Trophoblast cell (in vitro differentiated cells and primary cell): ENCODE measurements around the gene B9D2.

ENCODE experiments used
- DNase-seq, 2 donors: peaks; one replicate each; pipeline ENCODE4 v3.0.0-alpha.2; 2016
- H2AFZ ChIP-seq: 2 replicates; pipeline ENCODE4 v1.6.1; 2013; ENCODE audit warnings: low read length, moderate library complexity, mild to moderate bottlenecking; ENCODE audit not compliant: insufficient read depth, poor library complexity
- H2AK5ac ChIP-seq: 2 replicates; pipeline ENCODE4 v1.6.1; 2013; ENCODE audit warnings: mild to moderate bottlenecking, low read length
- H2BK120ac ChIP-seq: 2 replicates; pipeline ENCODE4 v1.6.1; 2013; ENCODE audit warnings: low read length, mild to moderate bottlenecking, moderate library complexity; ENCODE audit not compliant: insufficient read depth, poor library complexity
- H2BK12ac ChIP-seq: 2 replicates; pipeline ENCODE4 v1.6.1; 2013; ENCODE audit warnings: mild to moderate bottlenecking, low read length, moderate library complexity
- H2BK5ac ChIP-seq: 2 replicates; pipeline ENCODE4 v1.6.1; 2013; ENCODE audit warnings: low read length, low read depth, moderate library complexity, mild to moderate bottlenecking; ENCODE audit not compliant: poor library complexity
- H3K14ac ChIP-seq: 2 replicates; pipeline ENCODE4 v1.6.1; 2013; ENCODE audit warnings: mild to moderate bottlenecking, low read length
- H3K18ac ChIP-seq: 2 replicates; pipeline ENCODE4 v1.6.1; 2013; ENCODE audit warnings: mild to moderate bottlenecking, low read length
- H3K23ac ChIP-seq: 2 replicates; pipeline ENCODE4 v1.6.1; 2013; ENCODE audit warnings: low read length
- H3K27ac ChIP-seq: 2 replicates; pipeline ENCODE4 v1.5.1; 2013; ENCODE audit warnings: low read depth, mild to moderate bottlenecking, inconsistent platforms, low read length, moderate library complexity
- H3K27me3 ChIP-seq: 2 replicates; pipeline ENCODE4 v1.6.1; 2013; ENCODE audit warnings: inconsistent platforms, mild to moderate bottlenecking, low read length, moderate library complexity; ENCODE audit not compliant: insufficient read depth
- H3K36me3 ChIP-seq, 2 experiments: 1 replicate in 1 of 2; 2 replicates in 1 of 2; pipeline ENCODE4 v1.6.1; 2013; ENCODE audit warnings: low read length in 2 of 2, mild to moderate bottlenecking in 2 of 2, moderate library complexity in 1 of 2; ENCODE audit not compliant: insufficient read depth in 2 of 2, control insufficient read depth in 1 of 2
- H3K4ac ChIP-seq: 2 replicates; pipeline ENCODE4 v1.6.1; 2013; ENCODE audit warnings: low read depth, mild to moderate bottlenecking, low read length, moderate library complexity
- H3K4me1 ChIP-seq, 2 experiments: 1 replicate in 1 of 2; 2 replicates in 1 of 2; pipeline ENCODE4 v1.6.1; 2013; ENCODE audit warnings: low read length in 2 of 2, mild to moderate bottlenecking in 2 of 2, moderate library complexity in 1 of 2; ENCODE audit not compliant: insufficient read depth in 2 of 2, control insufficient read depth in 1 of 2
- H3K4me2 ChIP-seq: 2 replicates; pipeline ENCODE4 v1.6.1; 2013; ENCODE audit warnings: inconsistent platforms, mild to moderate bottlenecking, low read length, moderate library complexity
- H3K4me3 ChIP-seq: 2 replicates; pipeline ENCODE4 v1.5.1; 2013; ENCODE audit warnings: mild to moderate bottlenecking, low read depth, low read length, inconsistent platforms
- H3K79me1 ChIP-seq: one replicate; pipeline ENCODE4 v1.6.1; 2013; ENCODE audit warnings: low read length
- H3K79me2 ChIP-seq: 2 replicates; pipeline ENCODE4 v1.6.1; 2013; ENCODE audit warnings: low read length, mild to moderate bottlenecking; ENCODE audit not compliant: control insufficient read depth, insufficient read depth, poor library complexity
- H3K9ac ChIP-seq: 2 replicates; pipeline ENCODE4 v1.6.1; 2013; ENCODE audit warnings: mild to moderate bottlenecking, low read length
- H3K9me3 ChIP-seq: 2 replicates; pipeline ENCODE4 v1.6.1; 2013; ENCODE audit warnings: low read depth, mild to moderate bottlenecking, control low read depth, inconsistent platforms, low read length; ENCODE audit not compliant: insufficient read depth
- H4K12ac ChIP-seq: 2 replicates; pipeline ENCODE4 v1.6.1; 2013; ENCODE audit warnings: low read depth, mild to moderate bottlenecking, low read length, moderate library complexity
- H4K8ac ChIP-seq: 2 replicates; pipeline ENCODE4 v1.6.1; 2013; ENCODE audit warnings: low read depth, mild to moderate bottlenecking, low read length, moderate library complexity
- H4K91ac ChIP-seq: one replicate; pipeline ENCODE4 v1.6.1; 2013; ENCODE audit warnings: low read depth, mild to moderate bottlenecking, low read length, moderate library complexity
- WGBS: extraction: QIAGEN DNeasy Blood & Tissue Kit; methylation state at CpG from one replicate; pipeline ENCODE4 v1.1.7; 2013; ENCODE audit warnings: missing lambda C conversion rate; ENCODE audit not compliant: insufficient read length, insufficient coverage; ENCODE audit errors: extremely low coverage; 5-methylcytosine and 5-hydroxymethylcytosine counted together

Gene B9D2

DNA sequence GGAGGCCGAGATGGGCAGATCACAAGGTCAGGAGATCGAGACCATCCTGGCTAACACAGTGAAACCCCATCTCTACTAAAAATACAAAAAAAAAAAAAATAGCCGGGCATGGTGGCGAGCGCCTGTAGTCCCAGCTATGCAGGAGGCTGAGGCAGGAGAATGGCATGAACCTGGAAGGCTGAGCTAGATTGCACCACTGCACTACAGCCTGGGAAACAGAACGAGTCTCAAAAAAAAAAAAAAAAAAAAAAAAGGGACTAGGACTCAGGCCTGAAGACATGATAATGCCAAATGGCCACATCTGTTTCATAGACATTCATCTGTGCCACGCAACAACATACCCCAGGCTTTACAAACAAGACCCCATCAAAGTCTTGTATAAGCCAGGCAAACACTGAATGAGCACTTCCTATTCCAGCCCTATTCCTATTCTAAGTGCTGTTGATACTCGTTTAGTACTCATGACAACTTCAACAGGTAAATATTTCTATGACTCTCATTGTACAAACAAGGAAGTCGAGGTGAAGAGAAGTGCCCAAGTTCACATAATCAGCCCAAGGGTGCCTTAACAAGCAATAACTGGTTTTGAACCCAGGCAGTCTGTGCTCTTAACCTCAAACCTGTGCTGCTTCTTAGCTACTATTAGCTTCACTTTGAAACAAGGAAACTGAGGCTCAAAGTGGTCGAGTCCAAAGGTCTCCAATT, 1.7 kb downstream of the B9D2 start:
- DNase-seq = peak; percentile 61 to 78
- Histone ChIP-seq H3K9me3 (peaks cover 1% of the 10 kb centered on the region), H3K27me3 (no peaks in the 10 kb centered on the region), H2AK5ac (no peak overlapping the region), H3K36me3 (no peaks in the 10 kb centered on the region), H4K8ac (no peak overlapping the region), H4K91ac (no peak overlapping the region), H2BK120ac (no peak overlapping the region), H3K4me3 (no peak overlapping the region), H3K23ac (no peak overlapping the region), H3K14ac (no peak overlapping the region), H3K9ac (no peak overlapping the region), H2BK5ac (no peak overlapping the region), H2BK12ac (no peak overlapping the region), H3K18ac (no peak overlapping the region), H3K79me1 (peaks cover 8% of the 10 kb centered on the region), H2AFZ (no peak overlapping the region), H3K4me2 (no peak overlapping the region), H4K12ac (no peak overlapping the region), H3K4me1 (peaks cover 4 to 6% of the 10 kb centered on the region in 2 experiments), H3K79me2 (peaks cover 2% of the 10 kb centered on the region), H3K27ac (no peak overlapping the region), H3K4ac (no peak overlapping the region)
- no CpG with 5 or more reads among the region's 10 CpGs for WGBS

DNA sequence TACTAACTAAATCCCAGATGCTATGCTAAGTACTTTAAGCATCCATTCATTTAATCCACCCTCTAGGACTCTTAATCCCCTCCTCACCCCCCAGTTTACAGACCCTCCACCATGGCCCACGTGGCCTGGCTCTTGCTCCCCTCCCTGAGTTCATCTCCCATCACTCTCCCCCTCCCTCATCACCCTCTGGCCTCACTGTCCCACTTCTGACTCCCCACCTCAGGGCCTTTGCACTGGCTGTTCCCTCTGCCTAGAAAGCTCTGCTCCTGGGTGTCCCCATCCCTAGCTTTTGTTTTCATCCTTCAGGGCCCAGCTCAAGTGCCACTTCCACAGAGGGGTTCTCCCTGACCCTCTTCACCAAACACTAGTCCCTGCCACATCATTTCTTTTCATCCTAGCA, 4.2 kb downstream of the B9D2 start:
- no peak for DNase-seq
- no peak overlapping the region for H4K12ac ChIP-seq

DNA sequence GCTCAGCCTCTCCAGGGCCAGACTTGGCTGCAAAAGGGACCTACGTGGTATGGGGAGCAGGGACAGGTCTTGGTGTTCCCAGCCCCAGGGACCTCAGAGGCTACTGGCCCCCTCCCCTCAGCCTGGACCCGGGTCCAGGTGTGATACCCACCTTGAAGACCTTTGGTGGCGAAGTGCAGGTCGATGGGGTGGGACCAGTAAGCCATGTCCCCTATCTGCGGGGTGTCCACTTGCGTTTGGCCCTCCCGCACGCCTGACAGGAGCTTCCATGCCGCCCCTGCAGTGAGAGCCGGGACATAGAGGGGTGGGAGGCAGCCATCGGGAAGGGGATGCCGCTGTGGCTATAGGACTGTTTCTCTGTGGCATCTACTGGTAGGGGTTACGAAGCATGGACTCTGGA, 6.2 kb downstream of the B9D2 start:
- Histone ChIP-seq H3K23ac (no peak overlapping the region), H3K27me3 (peaks cover 1% of the 10 kb centered on the region), H3K18ac (no peak overlapping the region), H2BK12ac (no peak overlapping the region), H2BK5ac (no peak overlapping the region), H3K4ac (no peak overlapping the region), H2AFZ (no peak overlapping the region), H3K36me3 (no peaks in the 10 kb centered on the region), H4K8ac (no peak overlapping the region), H3K4me3 (no peak overlapping the region), H4K91ac (no peak overlapping the region), H2AK5ac (no peak overlapping the region), H3K9ac (peak overlapping the region; percentile 60), H3K27ac (no peak overlapping the region), H3K79me2 (peaks cover 7% of the 10 kb centered on the region), H3K79me1 (peaks cover 12% of the 10 kb centered on the region), H3K14ac (no peak overlapping the region), H4K12ac (no peak overlapping the region), H3K9me3 (peaks cover 2% of the 10 kb centered on the region), H3K4me1 (peaks cover 0 to 2% of the 10 kb centered on the region in 2 experiments), H2BK120ac (no peak overlapping the region), H3K4me2 (no peak overlapping the region)
- no peak for DNase-seq
- WGBS = no CpG with 5 or more reads among the region's 13 CpGs

More for the DNA sequence above, 4.2 kb downstream of the B9D2 start:
- Histone ChIP-seq H2BK12ac (no peak overlapping the region), H3K79me1 (peaks cover 8% of the 10 kb centered on the region), H2BK120ac (no peak overlapping the region), H2BK5ac (no peak overlapping the region), H3K14ac (no peak overlapping the region), H3K27ac (no peak overlapping the region), H3K9ac (no peak overlapping the region), H4K8ac (no peak overlapping the region), H3K18ac (no peak overlapping the region), H3K4me2 (no peak overlapping the region), H3K79me2 (peaks cover 2% of the 10 kb centered on the region), H3K36me3 (no peaks in the 10 kb centered on the region), H2AK5ac (no peak overlapping the region), H2AFZ (no peak overlapping the region), H3K27me3 (no peaks in the 10 kb centered on the region), H3K23ac (no peak overlapping the region), H3K4me3 (no peak overlapping the region), H3K4ac (no peak overlapping the region), H4K91ac (no peak overlapping the region), H3K4me1 (peaks cover 4% of the 10 kb centered on the region in 2 experiments), H3K9me3 (peaks cover 1% of the 10 kb centered on the region)
- no CpG with 5 or more reads among the region's 1 CpG for WGBS

DNA sequence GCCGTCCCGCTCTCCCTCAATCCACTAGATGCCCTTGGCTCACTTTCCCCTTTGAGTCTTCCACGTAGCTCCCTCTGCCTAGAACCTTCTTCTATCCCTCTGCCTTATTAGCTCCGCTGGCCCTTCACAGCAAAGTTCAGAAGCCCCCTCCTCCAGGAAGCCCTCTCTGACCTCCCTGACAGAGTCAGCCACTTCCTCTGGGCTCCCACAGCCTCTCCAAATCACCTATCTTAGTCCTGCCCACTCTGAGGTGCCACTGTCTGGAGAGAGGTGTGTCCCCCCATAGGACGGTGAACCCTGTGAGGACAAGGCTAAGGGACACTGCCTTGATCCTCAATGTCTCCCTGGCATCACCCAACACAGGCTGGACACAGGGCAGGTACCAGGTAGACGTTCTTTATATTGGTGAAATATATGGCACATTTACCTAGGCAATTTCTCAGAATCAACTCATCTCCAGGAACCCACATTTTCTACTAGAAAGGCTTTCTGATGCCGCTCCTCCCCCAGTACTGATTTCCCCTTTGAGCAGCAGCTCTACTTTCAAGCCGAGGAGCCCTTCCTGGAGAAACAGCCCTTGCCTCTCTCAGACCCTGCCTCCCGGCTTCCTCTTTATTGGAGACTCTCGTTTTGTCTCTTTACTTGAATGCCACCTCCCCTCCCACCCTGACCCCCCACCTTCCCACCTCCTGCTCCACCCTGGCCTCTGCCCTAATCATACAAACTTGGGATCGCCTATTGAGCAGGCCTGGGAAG, 6.8 kb downstream of the B9D2 start:
- Histone ChIP-seq H3K79me1 (peaks cover 17% of the 10 kb centered on the region), H2AFZ (no peak overlapping the region), H3K18ac (no peak overlapping the region), H2BK5ac (no peak overlapping the region), H3K9me3 (peaks cover 4% of the 10 kb centered on the region), H3K4me1 (peaks cover 0 to 2% of the 10 kb centered on the region in 2 experiments), H2BK12ac (no peak overlapping the region), H3K4me3 (no peak overlapping the region), H3K9ac (no peak overlapping the region), H3K4me2 (no peak overlapping the region), H4K8ac (no peak overlapping the region), H4K12ac (no peak overlapping the region), H4K91ac (no peak overlapping the region), H3K23ac (no peak overlapping the region), H3K36me3 (no peaks in the 10 kb centered on the region), H2BK120ac (no peak overlapping the region), H3K14ac (no peak overlapping the region), H2AK5ac (no peak overlapping the region), H3K27me3 (peaks cover 7% of the 10 kb centered on the region), H3K79me2 (peaks cover 12% of the 10 kb centered on the region), H3K27ac (no peak overlapping the region), H3K4ac (no peak overlapping the region)
- WGBS = no CpG with 5 or more reads among the region's 11 CpGs
- DNase-seq = no peak
